H1 (cell line): ENCODE data around the gene KIAA0319L. TPM values are rescaled to one million over a fixed set of nuclear protein-coding genes. Genes with fewer than 3 reads are reported as not detected.

Experiments used
- EGR1 ChIP-seq: IDR thresholded peaks from 2 replicates; pipeline ENCODE4 v1.6.1; 2011; ENCODE audit warnings: low read depth, low read length, borderline replicate concordance
- KDM5A ChIP-seq: fragments of 200-600 bp; IDR thresholded peaks from 2 replicates; pipeline ENCODE4 v1.7.1; 2012; ENCODE audit warnings: mild to moderate bottlenecking, low read length, inconsistent platforms, mixed read lengths
- polyA plus RNA-seq, 7 experiments: library from polyadenylated mRNA; depleted of rRNA in 3 of 7; stranded (reverse) in 5 of 7; unstranded in 2 of 7; fragments of >200 nt in 5 of 7; fragments of 200-250 nt in 2 of 7; gene quantifications; 1 replicate in 5 of 7; 2 replicates in 1 of 7; 4 replicates in 1 of 7; pipeline versions ENCODE4 v1.2.1 to v1.2.3, GENCODE V29; 2011 to 2013; ENCODE audit warnings: missing spikeins in 2 of 7, mixed read lengths in 2 of 7
- total RNA-seq: library from RNA; stranded (reverse); fragmentation: NEBNext Ultra II Directional; extraction: Animal tissue kit (Norgen Biotek cat#: 25700); gene quantifications from 2 replicates; pipeline ENCODE4 v1.2.1, GENCODE V29; 2021

KIAA0319L gene
- total and polyA plus RNA-seq, 2 of the 8 experiments (the other 6 are each of a cell fraction or from before 2014, with no cell fraction given), result 40.1 to 55.7 TPM

GRCh38 chr1:35535243-35535642 lies 22.0 kb downstream of the KIAA0319L start (continued):
- TF ChIP-seq KDM5A (no peak), EGR1 (no peak)
- TF ChIP-seq, all 59 proteins: peak for 0
